Measurements from ENCODE around the gene RBFOX2.
A peak's percentile ranks its signal among the peaks of the same experiment; 100 is the strongest.
"Not testable (repeated sequence)": the region's sequence is repeated elsewhere in the genome, so short reads cannot be mapped to it uniquely, and the experiment has no call there.

RBFOX2 gene

GRCh38 chr22:35703861-35704584, 324.6 kb downstream of the RBFOX2 start:
- H3K4me3 ChIP-seq (ENCODE audit: low read depth, low read length), result no peak overlapping the region
- DNase-seq (ENCODE audit: low read depth), result peak; percentile 31

GRCh38 chr22:35699852-35700251, 328.8 kb downstream of the RBFOX2 start:
- DNase-seq (ENCODE audit: low read depth); H3K4me3 ChIP-seq (ENCODE audit: low read depth, low read length): not testable (repeated sequence)

- no peak overlapping the region for H3K4me3 ChIP-seq (ENCODE audit: low read depth, low read length)
- no peak for DNase-seq (ENCODE audit: low read depth)
These were observed 331.5 kb downstream of the RBFOX2 start for GRCh38 chr22:35697142-35697541.

GRCh38 chr22:35695202-35695601, 333.4 kb downstream of the RBFOX2 start:
- no peak for DNase-seq (ENCODE audit: low read depth)
- H3K4me3 ChIP-seq (ENCODE audit: low read depth, low read length), result no peak overlapping the region

- H3K4me3 ChIP-seq (ENCODE audit: low read depth, low read length), result no peak overlapping the region
- DNase-seq (ENCODE audit: low read depth), result no peak
These were observed 338.6 kb downstream of the RBFOX2 start for GRCh38 chr22:35690001-35690400.

- DNase-seq (ENCODE audit: low read depth), result no peak
- H3K4me3 ChIP-seq (ENCODE audit: low read depth, low read length), result no peak overlapping the region
These were observed 339.5 kb downstream of the RBFOX2 start for GRCh38 chr22:35688913-35689675.
